Endothelial cell of umbilical vein (primary cell): ENCODE results near the gene SEC14L1.

Source experiments
- CTCF ChIP-seq, 2 donors: IDR thresholded peaks; 1 replicate in 1 of 2; 2 replicates in 1 of 2; pipeline ENCODE4 v1.5.1; 2011; ENCODE audit warnings: low read length in 2 of 2, mild to moderate bottlenecking in 2 of 2, moderate library complexity in 2 of 2, control low read depth in 1 of 2, inconsistent platforms in 1 of 2, low read depth in 1 of 2; ENCODE audit not compliant: insufficient read depth in 1 of 2; ENCODE audit errors: extremely low read depth in 1 of 2
- EZH2 ChIP-seq: IDR thresholded peaks from 2 replicates; pipeline ENCODE4 v1.6.1; 2012; ENCODE audit warnings: borderline replicate concordance, low read depth, mild to moderate bottlenecking, moderate library complexity, low read length, inconsistent platforms; ENCODE audit not compliant: severe bottlenecking
- FOS ChIP-seq: IDR thresholded peaks from 2 replicates; pipeline ENCODE4 v1.6.1; 2011; ENCODE audit warnings: mild to moderate bottlenecking, low read length, moderate library complexity, borderline replicate concordance; ENCODE audit not compliant: insufficient read depth
- MYC ChIP-seq: IDR thresholded peaks from one replicate; pipeline ENCODE4 v1.6.1; 2011; ENCODE audit warnings: mild to moderate bottlenecking, low read depth, low read length
- POLR2A ChIP-seq: IDR thresholded peaks from 2 replicates; pipeline ENCODE4 v1.6.1; 2012; ENCODE audit warnings: low read depth, mild to moderate bottlenecking, control low read depth, low read length
- POLR2AphosphoS5 ChIP-seq: IDR thresholded peaks from 2 replicates; pipeline ENCODE4 v1.6.1; 2012; ENCODE audit warnings: low read depth, mild to moderate bottlenecking, control low read depth, low read length, moderate library complexity; ENCODE audit not compliant: insufficient read depth

GRCh38 chr17:77214328-77214727, 73.6 kb downstream of the SEC14L1 start:
- TF ChIP-seq CTCF (IDR thresholded peaks at IDR 0.05; ENCODE audit: extremely low read depth in 1 of 2, insufficient read depth in 1 of 2, low read depth in 1 of 2, low read length in 2 of 2) (no peak), POLR2AphosphoS5 (peak; percentile 6), POLR2A (peak; percentile 57), EZH2 (no peak), FOS (no peak), MYC (no peak)
